ENCODE results near the gene FIG4.
"Not testable (repeated sequence)": the region's sequence is repeated elsewhere in the genome, so short reads cannot be mapped to it uniquely, and the experiment has no call there.

FIG4 gene

GRCh38 chr6:109861946-109862345 lies 170.8 kb downstream of the FIG4 start:
- DNase-seq, result no peak

GRCh38 chr6:109864050-109864449 lies 173.0 kb downstream of the FIG4 start:
- DNase-seq, result no peak

- no peak for DNase-seq
These were observed 174.9 kb downstream of the FIG4 start for GRCh38 chr6:109865968-109866367.

GRCh38 chr6:109867009-109867969 lies 176.2 kb downstream of the FIG4 start:
- DNase-seq, result no peak

GRCh38 chr6:109867970-109868358 lies 176.9 kb downstream of the FIG4 start:
- no peak for DNase-seq

GRCh38 chr6:109869398-109870088 lies 178.4 kb downstream of the FIG4 start:
- not testable (repeated sequence) for DNase-seq

GRCh38 chr6:109870089-109870410 lies 179.0 kb downstream of the FIG4 start:
- no peak for DNase-seq

- DNase-seq, result no peak
These were observed 181.5 kb downstream of the FIG4 start for GRCh38 chr6:109872549-109872948.

- DNase-seq, result no peak
These were observed 182.0 kb downstream of the FIG4 start for GRCh38 chr6:109872968-109873545.

- no peak for DNase-seq
These were observed 183.0 kb downstream of the FIG4 start for GRCh38 chr6:109874086-109874485.

- DNase-seq, result no peak
These were observed 183.5 kb downstream of the FIG4 start for GRCh38 chr6:109874621-109875020.
